SK-MEL-5 (cell line): Measurements from ENCODE around the gene SYT8. TPM values are rescaled to one million over a fixed set of nuclear protein-coding genes. Genes with fewer than 3 reads are reported as not detected.
A peak's percentile ranks its signal among the peaks of the same experiment; 100 is the strongest.
"Not testable (repeated sequence)": the region's sequence is repeated elsewhere in the genome, so short reads cannot be mapped to it uniquely, and the experiment has no call there.

ENCODE experiments used
- DNase-seq: peaks from one replicate; pipeline ENCODE4 v3.0.0-alpha.2; 2016; ENCODE audit warnings: low read depth, low spot score
- in situ Hi-C: cut with HindIII; loops from 2 replicates; pipeline ENCODE4 v1.10.0; 2016; ENCODE audit warnings: low sequenced_read_pairs, high pct_unique_total_duplicates, low pct_unique_long_range_greater_than_20kb
- total RNA-seq: library from RNA; depleted of rRNA; stranded (reverse); fragments of >200 nt; shearing (Covaris generic); gene quantifications from 2 replicates; pipeline ENCODE4 v1.2.3, GENCODE V29; 2014

Gene SYT8
- total RNA-seq, 1 experiment from 2014 or later: not detected

DNA sequence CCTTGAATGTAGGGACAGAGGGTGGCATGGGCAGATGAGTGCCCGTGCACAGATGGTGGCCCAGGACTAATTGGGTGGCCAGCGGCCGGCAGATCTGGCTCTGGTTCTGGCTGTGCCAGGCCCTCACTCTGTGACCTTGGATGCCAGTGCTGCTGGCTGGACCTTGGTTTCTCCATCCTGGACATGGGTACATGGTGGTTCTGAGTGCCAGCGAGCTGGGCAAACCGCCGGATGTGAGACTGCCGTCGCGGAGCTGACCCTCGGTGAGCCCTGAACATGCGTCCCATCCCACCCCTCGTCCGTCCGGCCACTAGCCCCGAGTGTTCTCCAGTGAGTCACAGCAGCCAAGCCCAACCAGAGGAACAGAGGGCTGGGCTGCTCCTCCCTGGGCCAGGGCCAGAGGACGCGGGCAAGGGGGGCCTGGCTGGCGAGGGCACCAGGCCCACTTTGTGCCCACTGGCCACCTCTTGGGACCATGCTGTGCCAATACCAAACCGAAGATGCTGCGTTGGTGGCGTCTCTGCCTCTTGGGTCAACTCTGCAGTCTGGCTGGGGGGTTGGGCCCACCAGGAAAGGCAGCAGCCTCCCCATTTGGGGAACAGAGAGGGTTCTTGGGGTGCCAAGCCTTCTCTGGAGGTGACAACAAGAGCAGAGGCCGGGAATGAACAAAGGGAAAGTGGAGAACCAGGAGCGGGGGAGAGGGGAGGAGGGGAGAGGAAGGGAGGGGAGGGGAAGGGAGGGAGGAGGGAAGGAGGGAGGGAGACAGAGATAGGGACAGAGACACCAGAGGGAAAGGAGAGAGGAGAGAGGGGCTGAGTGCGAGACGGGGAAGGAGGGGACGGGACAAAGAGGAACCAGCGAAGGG lies 28.8 kb downstream of the SYT8 start:
- in situ Hi-C loops: no loop called here
- DNase-seq: peak; percentile 63

DNA sequence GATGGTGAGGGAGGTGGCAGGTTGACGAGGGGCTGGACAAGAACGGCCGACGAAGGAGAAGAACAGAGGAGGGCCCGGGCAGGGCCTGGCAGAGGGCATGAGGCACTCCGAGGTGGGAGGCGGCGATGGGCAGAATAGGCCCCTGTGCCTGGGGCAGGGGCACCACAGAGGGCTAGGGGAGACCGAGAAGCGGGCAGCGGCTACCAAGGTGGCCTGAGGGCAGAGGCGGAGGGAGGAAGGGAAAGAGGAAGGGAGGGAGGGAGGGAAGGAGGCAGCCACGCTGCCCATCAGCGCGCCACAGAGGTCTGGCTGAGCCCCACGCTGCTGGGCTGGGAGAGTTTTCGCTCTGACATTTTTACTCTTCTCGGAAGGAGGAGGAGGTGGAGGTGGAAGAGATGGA lies 29.4 kb downstream of the SYT8 start:
- in situ Hi-C loops: no loop called here
- no peak for DNase-seq

DNA sequence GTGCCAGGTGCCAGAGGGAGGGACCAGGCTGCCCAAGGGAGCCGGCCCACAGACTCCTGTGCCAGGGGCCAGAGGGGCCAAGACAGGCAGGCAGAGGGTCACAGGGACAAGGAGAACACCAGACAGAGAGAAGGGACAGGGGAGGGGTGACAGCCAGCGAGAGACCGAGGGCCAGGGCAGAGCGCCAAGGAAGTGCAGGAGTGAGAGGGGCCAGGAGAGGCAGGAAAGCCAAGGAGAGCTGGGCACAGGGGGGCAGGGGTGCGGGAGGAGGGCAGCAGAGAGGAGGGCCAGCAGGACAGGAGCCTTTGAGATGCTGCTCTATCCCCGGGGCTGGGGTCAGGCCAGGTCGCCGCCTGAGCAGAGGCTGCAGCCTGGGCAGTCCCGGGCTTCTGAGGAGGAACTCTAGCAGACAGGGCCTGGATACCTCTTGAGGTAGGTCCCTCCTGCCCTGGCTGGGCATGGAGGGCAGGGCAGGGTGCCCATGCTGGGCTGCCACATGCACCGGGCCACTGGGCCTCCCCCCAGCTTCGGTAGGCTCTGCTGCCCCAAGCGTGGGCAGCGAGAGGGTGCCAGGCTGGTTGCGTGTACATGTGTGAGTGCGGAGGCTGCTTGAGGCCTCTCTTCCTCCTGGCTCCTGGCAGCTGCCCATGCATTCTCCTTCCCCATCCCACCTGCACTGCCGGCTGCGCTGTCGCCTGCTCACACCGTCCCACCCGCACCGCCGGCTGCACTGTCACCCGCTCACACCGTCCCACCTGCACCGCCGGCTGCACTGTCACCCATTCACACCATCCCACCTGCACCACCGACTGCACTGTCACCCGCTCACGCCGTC lies 30.3 kb downstream of the SYT8 start:
- DNase-seq: no peak
- in situ Hi-C loops: no loop called here

- in situ Hi-C loops: no loop called here
Observed at GRCh38 chr11:1866226-1866625, 31.4 kb downstream of the SYT8 start.

GRCh38 chr11:1866776-1867175 lies 32.0 kb downstream of the SYT8 start:
- in situ Hi-C loops: no loop called here
- no peak for DNase-seq

More at GRCh38 chr11:1866226-1866625, 31.4 kb downstream of the SYT8 start:
- DNase-seq: no peak

DNA sequence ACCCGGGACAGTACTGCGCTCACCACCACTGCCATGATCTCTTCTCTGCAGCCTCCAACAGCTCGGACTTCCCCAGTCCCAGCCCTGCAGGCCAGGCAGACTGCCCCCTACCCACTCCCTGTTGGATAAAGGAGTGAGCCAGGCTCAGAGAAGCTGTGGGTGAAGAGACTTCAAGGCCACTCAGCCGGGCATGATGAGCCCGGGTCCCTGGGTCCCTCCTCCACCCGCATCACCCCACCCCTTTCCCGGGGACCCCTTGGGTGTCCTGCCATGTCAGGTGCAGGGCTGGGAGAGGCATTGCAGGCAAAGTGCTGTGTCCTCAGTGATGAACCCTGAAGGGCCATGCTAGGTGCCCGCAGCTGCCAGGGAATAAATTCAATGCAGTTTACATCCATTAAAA lies 32.6 kb downstream of the SYT8 start:
- DNase-seq: no peak
- in situ Hi-C loops: no loop called here

DNA sequence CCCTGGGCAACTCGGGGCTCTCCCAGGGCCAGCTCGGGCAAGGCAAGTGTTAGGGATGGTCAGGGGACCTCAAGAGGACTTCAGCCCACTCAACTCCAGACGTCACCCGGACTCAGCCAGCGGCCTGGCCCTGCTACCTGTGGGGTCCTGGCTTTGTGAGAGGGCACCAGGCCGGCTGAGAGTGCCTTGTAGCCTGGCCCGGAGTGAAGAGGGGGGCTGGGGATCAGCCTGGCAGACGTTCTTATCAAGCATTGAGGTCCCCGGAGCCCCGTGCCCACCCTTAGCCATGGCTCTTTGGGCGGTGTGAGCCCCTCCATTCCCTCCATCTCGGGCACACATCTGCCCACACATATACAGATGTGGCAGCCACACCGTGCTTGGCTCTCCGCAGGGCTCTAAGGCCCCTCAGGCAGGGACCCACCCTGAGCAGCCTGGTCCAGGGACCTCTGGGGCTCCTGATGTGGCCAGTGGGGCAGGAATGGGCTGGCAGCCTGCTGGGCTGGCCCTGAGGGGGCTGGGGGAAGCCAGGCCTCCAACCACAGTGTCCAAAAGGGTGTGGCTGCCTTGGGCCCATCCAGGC lies 33.4 kb downstream of the SYT8 start:
- in situ Hi-C loops: no loop called here
- DNase-seq: no peak

DNA sequence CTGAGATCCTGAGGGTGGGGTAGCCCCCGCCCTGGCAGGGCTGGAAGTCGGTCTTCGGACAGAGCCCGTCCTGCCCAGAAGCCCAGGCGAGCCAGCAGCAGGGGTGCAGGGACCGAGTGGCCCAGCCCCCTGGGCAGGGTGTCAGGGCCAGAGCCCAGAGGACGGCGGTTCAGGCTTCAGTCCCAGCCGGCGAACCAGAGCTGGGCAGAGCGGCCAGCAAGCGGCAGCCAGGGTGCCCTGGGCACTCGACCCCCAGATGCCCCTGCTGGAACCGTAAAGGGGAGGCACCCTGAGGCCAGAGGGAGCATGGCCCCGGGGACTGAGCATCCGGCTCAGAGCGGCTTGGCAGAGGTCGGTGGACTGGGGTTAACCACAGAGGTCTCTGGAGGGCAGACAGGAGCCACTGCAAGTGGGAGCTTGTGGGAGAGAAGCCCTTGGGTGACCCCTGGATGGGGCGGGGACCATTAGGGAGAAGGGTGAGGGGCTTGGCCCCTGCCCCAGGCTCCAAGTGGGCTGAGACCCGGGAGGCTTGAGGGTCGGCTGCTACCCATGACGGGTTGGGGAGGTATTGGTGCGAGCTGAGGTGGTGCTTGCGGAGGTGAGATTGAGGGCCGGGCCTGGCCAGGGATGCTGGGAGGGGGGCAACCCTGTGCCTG lies 34.0 kb downstream of the SYT8 start:
- DNase-seq: no peak
- in situ Hi-C loops: no loop called here

GRCh38 chr11:1869427-1870325 lies 34.9 kb downstream of the SYT8 start:
- DNase-seq: peak; percentile 30
- in situ Hi-C loops: no loop called here

- in situ Hi-C loops: no loop called here
Observed at GRCh38 chr11:1870326-1870696, 35.5 kb downstream of the SYT8 start.

GRCh38 chr11:1870721-1871466 lies 36.1 kb downstream of the SYT8 start:
- no peak for DNase-seq
- in situ Hi-C loops: no loop called here

More at GRCh38 chr11:1870326-1870696, 35.5 kb downstream of the SYT8 start:
- DNase-seq: no peak

GRCh38 chr11:1871531-1871930 lies 36.7 kb downstream of the SYT8 start:
- in situ Hi-C loops: no loop called here
- DNase-seq: no peak

GRCh38 chr11:1872267-1872985 lies 37.6 kb downstream of the SYT8 start:
- in situ Hi-C loops: no loop called here
- no peak for DNase-seq

DNA sequence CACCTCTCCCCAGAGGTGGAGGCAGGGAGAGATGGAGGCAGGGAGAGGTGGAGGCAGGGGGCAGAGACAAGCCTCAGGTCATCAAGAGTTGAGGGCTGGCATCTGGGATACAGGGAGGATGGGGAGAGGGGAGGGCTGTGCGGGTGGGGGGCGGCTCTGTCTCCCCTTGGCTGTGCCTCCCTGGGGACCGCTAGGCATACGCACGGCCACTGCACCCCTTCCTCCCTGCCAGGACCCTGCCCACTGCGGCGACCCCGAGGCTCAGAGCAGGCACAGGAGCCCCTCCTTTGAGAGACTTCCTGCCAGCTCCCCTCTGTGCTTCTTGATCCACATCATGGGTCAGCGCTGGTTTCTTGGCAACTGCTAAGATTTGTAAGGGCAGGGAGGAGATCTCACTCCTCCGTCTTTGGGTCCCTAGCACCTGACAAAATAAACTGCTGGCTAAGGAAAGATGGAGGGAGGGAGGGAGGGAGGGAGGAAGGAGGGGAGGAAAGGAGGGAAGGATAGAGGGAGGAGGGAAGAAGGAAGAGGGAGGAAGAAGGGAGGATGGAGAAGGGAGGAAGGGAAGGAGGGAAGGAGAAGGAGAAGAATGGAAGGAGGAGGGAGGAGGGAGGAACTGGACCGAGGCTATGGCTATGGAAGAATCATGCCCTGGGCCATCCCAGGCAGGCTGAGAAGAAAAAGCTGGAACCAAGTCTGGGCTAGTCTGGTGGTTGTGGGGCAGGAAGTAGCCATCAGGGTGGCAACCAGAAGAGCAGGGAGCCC lies 38.4 kb downstream of the SYT8 start:
- no peak for DNase-seq

GRCh38 chr11:1873813-1874150 lies 39.0 kb downstream of the SYT8 start:
- DNase-seq, in situ Hi-C loops: not testable (repeated sequence)

More for the DNA sequence above, 38.4 kb downstream of the SYT8 start:
- in situ Hi-C loops: no loop called here
